GM21717 (cell line): ENCODE results near the gene CEACAM20.
"Not testable (repeated sequence)": the region's sequence is repeated elsewhere in the genome, so short reads cannot be mapped to it uniquely, and the experiment has no call there.

Experiments used
- ATAC-seq: cut with Tn5 transposase; IDR thresholded peaks from one replicate; pipeline ENCODE4 v1.9.1; 2021; ENCODE audit warnings: mild to moderate bottlenecking, moderate library complexity; ENCODE audit not compliant: unreplicated experiment

CEACAM20 gene

GRCh38 chr19:44529536-44529935, at the start of gene CEACAM20:
Gene CEACAM20, minus strand, starts transcription at chr19:44529675. Its CDS starts 166 bp downstream, at chr19:44529509.
- ATAC-seq, result no peak

DNA sequence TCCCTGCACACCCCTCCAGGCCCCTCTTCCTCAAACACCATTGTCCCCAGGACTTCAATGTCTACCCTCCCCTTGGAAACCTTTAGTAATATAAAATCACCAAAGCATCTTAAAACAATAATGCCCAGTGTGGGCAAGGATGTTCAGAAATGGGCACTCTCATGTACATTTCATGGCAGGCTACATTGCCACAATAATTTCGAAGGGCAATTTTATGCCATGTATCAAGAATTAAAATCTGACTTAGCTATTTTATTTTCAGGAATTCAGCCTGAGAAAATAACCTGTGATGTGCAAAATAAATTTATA, 48.0 kb upstream of the CEACAM20 start:
- ATAC-seq, result no peak

- ATAC-seq, result no peak
Observed at GRCh38 chr19:44576843-44577565, 47.5 kb upstream of the CEACAM20 start.

GRCh38 chr19:44575116-44575700, 45.7 kb upstream of the CEACAM20 start:
- no peak for ATAC-seq

DNA sequence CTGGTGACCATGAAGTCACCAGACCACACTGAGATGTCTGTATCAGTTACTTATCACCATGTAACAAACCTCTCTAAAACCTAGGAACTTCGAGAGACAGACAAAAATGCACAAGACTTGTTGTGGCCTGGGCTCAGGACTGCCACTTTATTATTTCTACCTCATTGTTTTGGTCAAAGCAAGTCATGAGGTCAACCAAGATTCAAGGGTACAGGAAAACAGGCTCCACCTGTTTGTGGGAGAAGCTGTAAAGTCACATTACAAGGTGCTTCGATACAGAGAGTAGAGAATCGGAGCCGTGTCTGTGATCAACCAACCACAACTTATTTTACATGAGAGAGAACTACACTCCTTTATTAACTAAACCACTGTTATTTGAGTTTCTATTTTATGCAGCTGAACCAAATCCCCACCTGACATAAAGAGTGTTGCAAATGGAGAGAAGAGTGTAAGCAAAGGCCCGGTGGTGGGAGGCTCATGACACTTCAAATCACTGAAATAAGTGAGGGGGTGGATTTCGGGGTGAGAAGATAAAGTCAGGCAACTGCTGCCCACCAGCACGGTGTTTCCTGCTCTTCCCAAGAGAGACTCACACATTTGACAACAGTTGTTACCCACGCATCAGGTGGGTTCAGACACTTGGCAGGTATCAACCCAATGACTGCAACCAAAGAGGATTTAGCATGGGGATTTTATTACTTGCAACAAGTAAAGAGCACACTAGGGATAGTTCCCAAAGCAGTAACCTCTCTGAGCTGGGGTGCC, 44.9 kb upstream of the CEACAM20 start:
- no peak for ATAC-seq

DNA sequence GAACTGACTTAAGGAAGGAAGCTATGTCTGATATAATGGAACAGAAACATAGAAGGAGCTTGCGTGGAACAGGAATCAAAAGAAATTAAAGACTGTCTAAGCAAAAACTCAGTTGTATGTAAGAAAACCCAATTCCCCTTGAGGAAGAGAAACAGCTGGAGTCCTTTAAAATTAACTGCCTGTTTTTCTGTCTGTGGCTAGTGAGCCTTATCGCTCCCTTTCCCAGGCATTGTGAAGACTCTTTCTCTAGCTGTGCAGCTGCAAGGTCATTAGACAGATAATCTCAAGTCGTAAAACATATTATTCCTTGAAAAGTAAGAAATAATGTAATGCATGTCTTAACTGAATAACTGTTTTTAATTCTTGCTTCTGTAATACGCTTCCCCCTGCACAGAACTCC, 44.2 kb upstream of the CEACAM20 start:
- ATAC-seq, result no peak

DNA sequence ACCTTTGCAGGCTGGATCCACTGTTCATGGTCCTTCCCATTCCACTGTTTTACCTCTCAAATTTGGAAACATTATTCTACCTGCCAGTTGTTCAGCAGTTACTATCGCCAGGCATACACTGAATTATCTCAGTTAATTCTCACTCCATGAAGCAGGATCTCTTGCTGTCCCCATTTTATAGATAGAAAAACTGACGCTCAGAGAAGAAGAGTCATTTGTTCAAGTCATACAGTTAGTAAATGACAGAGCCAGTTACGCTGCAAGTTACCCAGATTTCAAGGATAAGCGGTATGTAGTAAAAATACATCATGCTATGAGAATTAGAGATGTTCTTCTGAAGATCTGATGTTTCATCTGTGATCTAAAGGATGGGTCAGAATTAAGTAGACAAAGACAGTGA, 43.7 kb upstream of the CEACAM20 start:
- ATAC-seq, result no peak

GRCh38 chr19:44572581-44572900, 43.1 kb upstream of the CEACAM20 start:
- no peak for ATAC-seq

DNA sequence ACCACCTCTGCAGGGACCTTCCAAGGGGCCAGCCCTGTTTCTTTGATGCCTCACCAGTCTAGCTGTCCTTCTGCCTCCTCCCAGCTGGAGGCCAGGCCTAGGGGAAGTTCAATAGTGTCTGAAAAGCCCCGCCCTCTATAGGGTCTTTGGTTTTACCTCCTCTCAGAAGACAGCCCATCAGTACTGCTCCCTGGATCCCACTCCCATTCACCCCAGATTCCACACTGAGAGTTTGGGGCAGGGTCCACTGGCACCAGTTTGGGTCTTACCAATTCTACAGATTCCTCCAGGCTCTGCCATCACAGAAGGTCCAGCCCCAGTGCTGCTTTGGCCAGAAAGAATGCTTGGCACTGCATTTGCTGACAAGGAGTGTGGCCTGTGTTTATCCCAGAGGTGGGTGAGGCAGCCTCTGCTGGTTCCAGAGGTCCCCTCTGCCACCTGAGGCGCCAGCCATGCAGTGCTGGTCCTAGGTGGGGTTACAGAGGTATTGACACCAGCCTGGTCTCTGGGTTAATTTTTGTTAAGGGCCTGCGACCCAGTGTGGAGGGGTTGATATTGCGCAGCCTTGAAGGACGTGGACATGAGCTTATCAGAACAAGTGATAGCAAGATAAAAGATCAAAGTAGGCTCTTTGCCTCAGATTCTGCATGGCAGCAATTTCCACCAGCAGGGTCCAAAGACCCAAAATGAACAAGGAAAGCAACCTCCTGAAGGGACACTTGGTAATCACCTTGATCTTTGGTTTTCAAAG, 42.5 kb upstream of the CEACAM20 start:
- no peak for ATAC-seq

- no peak for ATAC-seq
Observed at GRCh38 chr19:44570984-44571684, 41.7 kb upstream of the CEACAM20 start.

- ATAC-seq, result no peak
Observed at GRCh38 chr19:44570603-44570983, 41.1 kb upstream of the CEACAM20 start.

GRCh38 chr19:44567745-44568144, 38.3 kb upstream of the CEACAM20 start:
- ATAC-seq, result no peak

DNA sequence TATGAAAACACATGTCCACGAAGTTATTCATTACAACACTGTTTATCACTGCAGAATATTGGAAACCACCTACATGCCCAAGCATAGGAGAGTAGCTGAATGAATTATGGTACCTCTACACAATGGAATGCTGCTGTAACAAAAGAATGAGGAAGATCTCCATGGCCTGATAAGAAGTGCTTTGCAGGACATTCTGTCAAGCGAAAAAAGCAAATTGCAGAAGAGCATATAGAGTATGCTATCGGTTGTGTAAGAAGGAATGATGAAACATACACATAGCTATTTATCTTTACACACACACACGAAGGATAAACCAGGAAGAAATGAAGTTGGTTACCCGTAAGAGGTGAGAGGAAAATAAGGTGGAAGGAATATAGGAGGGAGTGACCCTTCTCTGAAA, 37.5 kb upstream of the CEACAM20 start:
- ATAC-seq, result no peak

- ATAC-seq, result not testable (repeated sequence)
Observed at GRCh38 chr19:44563086-44563655, 33.7 kb upstream of the CEACAM20 start.

DNA sequence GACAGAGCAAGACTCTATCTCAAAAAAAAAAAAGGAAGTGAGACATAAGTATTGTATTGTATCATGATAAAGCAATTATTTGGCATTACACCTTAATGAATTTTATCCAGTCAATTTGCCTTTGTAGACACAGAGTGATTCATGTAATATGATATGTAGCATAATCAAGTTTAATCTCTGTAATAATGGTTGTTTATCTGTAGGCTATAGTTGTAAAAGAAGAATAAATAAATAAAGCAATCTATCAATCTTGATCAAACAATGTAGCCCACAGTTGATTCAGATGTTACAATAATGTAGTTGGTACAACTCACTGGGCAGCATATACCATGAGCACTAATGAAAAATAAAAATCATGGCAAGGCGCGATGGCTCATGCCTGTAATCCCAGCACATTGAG, 28.5 kb upstream of the CEACAM20 start:
- no peak for ATAC-seq

DNA sequence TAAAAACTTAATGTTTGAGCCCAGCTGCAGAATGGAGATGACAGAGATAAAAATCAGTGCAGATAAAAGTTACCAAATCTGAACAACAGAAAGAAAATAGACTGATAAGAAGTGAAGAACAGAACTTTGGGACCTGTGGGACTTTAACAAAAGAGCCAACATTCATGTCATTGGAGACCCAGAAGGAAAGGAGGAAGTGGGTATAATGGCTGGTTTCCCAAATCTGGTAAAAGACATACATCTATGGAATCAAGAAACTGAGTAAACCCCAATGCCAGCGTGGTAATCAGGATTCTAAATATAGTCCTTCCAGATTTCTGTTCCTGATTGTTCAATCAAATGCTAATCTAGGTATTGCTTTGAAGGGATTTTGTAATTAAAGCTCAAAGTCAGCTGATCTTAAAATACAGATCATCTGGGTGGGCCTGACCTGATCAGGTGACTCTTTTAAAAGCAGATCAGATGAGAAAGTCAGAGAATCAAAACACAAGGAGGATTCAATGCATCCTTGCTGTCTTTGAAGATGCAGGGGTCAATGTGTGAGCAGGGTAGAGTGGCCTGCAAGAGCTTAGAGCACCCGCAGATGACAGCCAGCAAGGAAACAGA, 25.3 kb upstream of the CEACAM20 start:
- no peak for ATAC-seq

- no peak for ATAC-seq
Observed at GRCh38 chr19:44553478-44554171, 24.1 kb upstream of the CEACAM20 start.

- ATAC-seq, result no peak
Observed at GRCh38 chr19:44552324-44552723, 22.8 kb upstream of the CEACAM20 start.

GRCh38 chr19:44551850-44552249, 22.4 kb upstream of the CEACAM20 start:
- ATAC-seq, result no peak

GRCh38 chr19:44550976-44551375, 21.5 kb upstream of the CEACAM20 start:
- ATAC-seq, result not testable (repeated sequence)
